HCT116 (cell line): ENCODE results near the gene LRIG3. TPM values are rescaled to one million over a fixed set of nuclear protein-coding genes. Genes with fewer than 3 reads are reported as not detected.

Source experiments
- ATAC-seq: fragments of 200-7000 bp; cut with Tn5 transposase; 2 replicates; pipeline ENCODE4 v1.9.1; 2020; ENCODE audit warnings: mild to moderate bottlenecking, moderate library complexity
- BruUV-seq: library from RNA; stranded (reverse); fragments of 400-500 nt; replicated peaks from 2 replicates; lab custom pipeline; 2021; lab: Mats Ljungman, UMichigan
- CTCF ChIA-PET: fragments of 300-600 bp; sonication (Branson Sonifier 250); formaldehyde crosslinking; loops from one replicate; lab custom pipeline; 2021; ENCODE audit warnings: antibody characterized with exemption; lab: Charles Lee
- POLR2A ChIA-PET: fragments of 300-600, 350-600 bp; sonication (Branson Sonifier 250); formaldehyde crosslinking; loops from one replicate; lab custom pipeline; 2021; ENCODE audit warnings: antibody characterized with exemption; lab: Charles Lee
- RAD21 ChIA-PET, 2 experiments: fragments of 300-600 bp; sonication (Branson Sonifier 250); formaldehyde crosslinking; loops; one replicate each; lab custom pipeline; 2023; ENCODE audit warnings: low total read pairs in 2 of 2; ENCODE audit not compliant: uncharacterized antibody in 2 of 2, unreplicated experiment in 2 of 2, low non-redundant PET in 1 of 2; lab: Charles Lee
- DNase-seq: peaks from one replicate; pipeline ENCODE4 v3.0.0-alpha.2; 2010; ENCODE audit warnings: low read depth, low spot score
- H2AFZ ChIP-seq: fragments of 200-600 bp; shearing (Covaris generic), sonication (generic); 2 replicates; pipeline ENCODE4 v1.6.1; 2017; ENCODE audit warnings: low read depth, mixed run types, mixed read lengths, antibody characterized with exemption, low read length; ENCODE audit not compliant: poor library complexity, severe bottlenecking
- H3K27ac ChIP-seq: 2 replicates; pipeline ENCODE4 v1.5.1; 2012; ENCODE audit warnings: low read depth, low read length
- H3K27me3 ChIP-seq: fragments of 200-600 bp; sonication (generic); 2 replicates; pipeline ENCODE4 v1.6.1; 2016; ENCODE audit warnings: mixed run types, low read length, mixed read lengths; ENCODE audit not compliant: insufficient read depth
- H3K36me3 ChIP-seq, 2 experiments: fragments of 200-500 bp in 1 of 2; fragments of 200-600 bp in 1 of 2; sonication (Bioruptor generic) in 1 of 2; sonication (generic) in 1 of 2; 2 replicates each; pipeline versions ENCODE4 v1.5.1 to v1.6.1; 2014 to 2016; ENCODE audit warnings: low read length in 2 of 2, inconsistent platforms in 1 of 2, mixed read lengths in 1 of 2, mixed run types in 1 of 2; ENCODE audit not compliant: insufficient read depth in 2 of 2, control insufficient read depth in 1 of 2
- H3K4me1 ChIP-seq, 2 experiments: fragments of 200-600 bp in 1 of 2; sonication (generic) in 1 of 2; 2 replicates each; pipeline versions ENCODE4 v1.5.1 to v1.6.1; 2012 to 2017; ENCODE audit warnings: low read length in 2 of 2, inconsistent platforms in 1 of 2, mild to moderate bottlenecking in 1 of 2, mixed read lengths in 1 of 2, mixed run types in 1 of 2, moderate library complexity in 1 of 2; ENCODE audit not compliant: insufficient read depth in 2 of 2, control insufficient read depth in 1 of 2
- H3K4me2 ChIP-seq: fragments of 200-600 bp; sonication (generic); 2 replicates; pipeline ENCODE4 v1.6.1; 2017; ENCODE audit warnings: mixed run types, low read length, mixed read lengths
- H3K4me3 ChIP-seq, 2 experiments: fragments of 200-600 bp in 1 of 2; sonication (generic) in 1 of 2; replicated peaks in 1 of 2; 2 replicates each; pipeline ENCODE4 v1.5.1; 2011 to 2016; ENCODE audit warnings: low read length in 2 of 2, control low read depth in 1 of 2, low read depth in 1 of 2, mild to moderate bottlenecking in 1 of 2, mixed read lengths in 1 of 2, mixed run types in 1 of 2
- H3K79me2 ChIP-seq: fragments of 200-600 bp; sonication (generic); 2 replicates; pipeline ENCODE4 v1.6.1; 2017; ENCODE audit warnings: mild to moderate bottlenecking, mixed run types, low read length, moderate library complexity, mixed read lengths; ENCODE audit not compliant: insufficient read depth
- H3K9ac ChIP-seq: fragments of 200-600 bp; sonication (generic); 2 replicates; pipeline ENCODE4 v1.6.1; 2016; ENCODE audit warnings: low read length, mixed read lengths
- H3K9me2 ChIP-seq: fragments of 200-600 bp; sonication (generic), shearing (Covaris generic); 2 replicates; pipeline ENCODE4 v1.6.1; 2017; ENCODE audit warnings: mixed run types, mild to moderate bottlenecking, moderate library complexity; ENCODE audit not compliant: insufficient read depth
- H3K9me3 ChIP-seq, 2 experiments: fragments of 200-500 bp in 1 of 2; fragments of 200-600 bp in 1 of 2; sonication (Bioruptor generic) in 1 of 2; sonication (generic) in 1 of 2; 2 replicates each; pipeline ENCODE4 v1.6.1; 2014 to 2017; ENCODE audit warnings: low read length in 2 of 2, mixed read lengths in 2 of 2, inconsistent platforms in 1 of 2, low read depth in 1 of 2, mild to moderate bottlenecking in 1 of 2, mixed run types in 1 of 2, moderate library complexity in 1 of 2; ENCODE audit not compliant: control insufficient read depth in 1 of 2, insufficient read depth in 1 of 2
- H4K20me1 ChIP-seq: fragments of 200-600 bp; sonication (generic), shearing (Covaris generic); 2 replicates; pipeline ENCODE4 v1.6.1; 2017; ENCODE audit warnings: mixed run types, mild to moderate bottlenecking, moderate library complexity; ENCODE audit not compliant: insufficient read depth
- ATF3 ChIP-seq: IDR thresholded peaks from 2 replicates; pipeline ENCODE4 v1.6.1; 2012
- CBX3 ChIP-seq: IDR thresholded peaks from 2 replicates; pipeline ENCODE4 v1.6.1; 2012; ENCODE audit warnings: low read depth
- CEBPB ChIP-seq: IDR thresholded peaks from 2 replicates; pipeline ENCODE4 v1.6.1; 2012; ENCODE audit warnings: low read depth
- CTCF ChIP-seq, 3 experiments: fragments of 200-600 bp in 1 of 3; sonication (generic) in 1 of 3; IDR thresholded peaks in 2 of 3; conservative IDR thresholded peaks in 1 of 3; 2 replicates each; pipeline ENCODE4 v1.5.1; 2012 to 2017; ENCODE audit warnings: low read depth in 2 of 3, low read length in 2 of 3, antibody characterized with exemption in 1 of 3, borderline replicate concordance in 1 of 3, control low read depth in 1 of 3, mild to moderate bottlenecking in 1 of 3, mixed read lengths in 1 of 3, mixed run types in 1 of 3, moderate library complexity in 1 of 3; ENCODE audit not compliant: insufficient read depth in 1 of 3
- EZH2 ChIP-seq: fragments of 200-600 bp; sonication (generic); IDR thresholded peaks from 2 replicates; pipeline ENCODE4 v1.6.1; 2017; ENCODE audit warnings: antibody characterized with exemption, mixed run types
- EZH2phosphoT487 ChIP-seq: fragments of 200-600 bp; IDR thresholded peaks from 2 replicates; pipeline ENCODE4 v1.6.1; 2018; ENCODE audit warnings: antibody characterized with exemption, borderline replicate concordance
- FOSL1 ChIP-seq: IDR thresholded peaks from 2 replicates; pipeline ENCODE4 v1.6.1; 2012; ENCODE audit warnings: low read depth
- JUND ChIP-seq: IDR thresholded peaks from 2 replicates; pipeline ENCODE4 v1.6.1; 2012
- MAX ChIP-seq: IDR thresholded peaks from 2 replicates; pipeline ENCODE4 v1.6.1; 2012
- POLR2AphosphoS5 ChIP-seq: IDR thresholded peaks from 2 replicates; pipeline ENCODE4 v1.6.1; 2011; ENCODE audit warnings: mild to moderate bottlenecking, low read depth, low read length, moderate library complexity
- REST ChIP-seq: IDR thresholded peaks from 2 replicates; pipeline ENCODE4 v1.6.1; 2012; ENCODE audit warnings: low read depth
- SIN3A ChIP-seq: IDR thresholded peaks from 2 replicates; pipeline ENCODE4 v1.6.1; 2012; ENCODE audit warnings: low read depth
- TCF7L2 ChIP-seq: IDR thresholded peaks from 2 replicates; pipeline ENCODE4 v1.7.0; 2011; ENCODE audit warnings: borderline replicate concordance, inconsistent platforms; ENCODE audit not compliant: insufficient read depth, insufficient read length; ENCODE audit errors: extremely low read depth
- YY1 ChIP-seq: IDR thresholded peaks from 2 replicates; pipeline ENCODE4 v1.6.1; 2011; ENCODE audit warnings: low read length, low read depth, moderate library complexity, mild to moderate bottlenecking; ENCODE audit not compliant: insufficient replicate concordance; ENCODE audit errors: extremely low read depth
- ZBTB33 ChIP-seq: IDR thresholded peaks from 2 replicates; pipeline ENCODE4 v1.6.1; 2011; ENCODE audit warnings: mild to moderate bottlenecking, low read length, moderate library complexity; ENCODE audit not compliant: insufficient replicate concordance; ENCODE audit errors: extremely low read depth
- ZFX ChIP-seq: fragments of 450-650 bp; IDR thresholded peaks from 2 replicates; pipeline ENCODE4 v1.6.1; 2017
- ZNF274 ChIP-seq: fragments of 200-500 bp; sonication (Bioruptor generic); IDR thresholded peaks from 2 replicates; pipeline ENCODE4 v1.6.1; 2014; ENCODE audit warnings: mild to moderate bottlenecking, low read depth, low read length, inconsistent platforms
- intact Hi-C: fragments of 100-400 bp; cut with micrococcal nuclease; formaldehyde crosslinking; loops from 2 replicates; pipeline ENCODE4 v1.10.0; 2022
- total RNA-seq: library from RNA; stranded (reverse); gene quantifications from one replicate; pipeline ENCODE4 v1.2.1, GENCODE V29; 2021; ENCODE audit not compliant: unreplicated experiment

Gene LRIG3
- total RNA-seq, 1 experiment from 2014 or later, result 11.1 TPM

GRCh38 chr12:58961906-58962305 lies 41.6 kb upstream of the LRIG3 start (continued):
- no peak for TF ChIP-seq ZFX
- no peak for TF ChIP-seq EZH2phosphoT487
- TF ChIP-seq TCF7L2, result no peak
- TF ChIP-seq JUND, result no peak
- TF ChIP-seq YY1, result no peak
- no peak for TF ChIP-seq POLR2AphosphoS5
- TF ChIP-seq ZNF274, result no peak
- TF ChIP-seq SIN3A, result no peak
- TF ChIP-seq MAX, result no peak
- TF ChIP-seq CBX3, result no peak

GRCh38 chr12:58961166-58961565 lies 40.9 kb upstream of the LRIG3 start:
- no peak overlapping the region for H3K27ac ChIP-seq
- no peaks in the 10 kb centered on the region for H4K20me1 ChIP-seq
- H3K36me3 ChIP-seq, result no peaks in the 10 kb centered on the region
- no peaks in the 10 kb centered on the region for H3K9me2 ChIP-seq
- CTCF ChIA-PET, result no interaction called here
- POLR2A ChIA-PET, result no interaction called here
- H3K9me3 ChIP-seq, result no peaks in the 10 kb centered on the region
- no peak for DNase-seq
- no TSS peak for BruUV-seq
- intact Hi-C loops, result no loop called here
- RAD21 ChIA-PET, result no interaction called here
- no peak overlapping the region for H3K4me2 ChIP-seq
- no peak overlapping the region for H3K4me3 ChIP-seq
- no peak for ATAC-seq
- no peak overlapping the region for H2AFZ ChIP-seq
- H3K4me1 ChIP-seq, result no peaks in the 10 kb centered on the region
- H3K27me3 ChIP-seq, result no peaks in the 10 kb centered on the region
- H3K79me2 ChIP-seq, result no peaks in the 10 kb centered on the region
- no peak overlapping the region for H3K9ac ChIP-seq
- TF ChIP-seq CEBPB (no peak), ZBTB33 (no peak), TCF7L2 (no peak), JUND (no peak), POLR2AphosphoS5 (no peak), ATF3 (no peak), ZNF274 (no peak), CTCF (IDR thresholded peaks at IDR 0.05 in 2 of 3, conservative IDR thresholded peaks at IDR 0.05 in 1 of 3; ENCODE audit: borderline replicate concordance in 1 of 3, insufficient read depth in 1 of 3, low read depth in 2 of 3, low read length in 2 of 3) (no peak), REST (no peak), EZH2 (no peak), FOSL1 (no peak), MAX (no peak), CBX3 (no peak)
